ENCODE results near the gene SLC6A3.

DNA sequence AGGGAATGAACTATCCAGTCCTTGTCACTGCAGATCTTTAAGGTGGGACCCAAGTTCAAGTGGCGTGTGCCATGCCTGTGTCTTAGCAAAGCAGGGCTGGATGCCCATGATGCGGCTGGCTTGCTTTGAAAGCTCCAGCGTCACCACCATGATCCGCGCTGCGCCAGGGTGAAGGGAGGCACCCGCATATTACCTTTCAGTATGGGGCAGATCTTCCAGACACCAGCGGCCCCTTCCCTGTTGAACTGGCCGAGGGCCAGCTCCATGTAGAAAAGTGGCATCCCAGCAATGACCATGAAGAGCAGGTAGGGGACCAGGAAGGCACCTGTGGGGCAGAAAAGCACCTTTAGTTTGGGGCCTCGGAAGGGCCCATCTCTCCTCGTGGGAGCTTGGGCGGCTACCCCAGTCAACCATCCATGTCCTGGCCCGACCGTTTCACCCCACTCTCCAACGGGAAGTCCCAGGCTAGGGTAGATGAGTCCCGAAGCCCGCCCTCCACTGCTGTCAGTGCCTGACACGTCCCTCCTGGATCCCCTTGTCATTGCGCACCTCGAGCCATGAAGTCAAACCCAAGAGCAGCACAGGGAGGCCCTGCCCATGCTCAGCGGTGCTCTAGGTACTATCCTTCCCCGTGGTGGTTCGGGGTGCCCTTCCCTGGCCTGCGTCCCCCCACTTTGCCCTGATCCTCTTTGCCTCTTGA lies 3.9 kb downstream of the SLC6A3 start:
- TF ChIP-seq, protein P1, sequence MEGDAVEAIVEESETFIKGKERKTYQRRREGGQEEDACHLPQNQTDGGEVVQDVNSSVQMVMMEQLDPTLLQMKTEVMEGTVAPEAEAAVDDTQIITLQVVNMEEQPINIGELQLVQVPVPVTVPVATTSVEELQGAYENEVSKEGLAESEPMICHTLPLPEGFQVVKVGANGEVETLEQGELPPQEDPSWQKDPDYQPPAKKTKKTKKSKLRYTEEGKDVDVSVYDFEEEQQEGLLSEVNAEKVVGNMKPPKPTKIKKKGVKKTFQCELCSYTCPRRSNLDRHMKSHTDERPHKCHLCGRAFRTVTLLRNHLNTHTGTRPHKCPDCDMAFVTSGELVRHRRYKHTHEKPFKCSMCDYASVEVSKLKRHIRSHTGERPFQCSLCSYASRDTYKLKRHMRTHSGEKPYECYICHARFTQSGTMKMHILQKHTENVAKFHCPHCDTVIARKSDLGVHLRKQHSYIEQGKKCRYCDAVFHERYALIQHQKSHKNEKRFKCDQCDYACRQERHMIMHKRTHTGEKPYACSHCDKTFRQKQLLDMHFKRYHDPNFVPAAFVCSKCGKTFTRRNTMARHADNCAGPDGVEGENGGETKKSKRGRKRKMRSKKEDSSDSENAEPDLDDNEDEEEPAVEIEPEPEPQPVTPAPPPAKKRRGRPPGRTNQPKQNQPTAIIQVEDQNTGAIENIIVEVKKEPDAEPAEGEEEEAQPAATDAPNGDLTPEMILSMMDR (conservative IDR thresholded peaks at IDR 0.05 in 1 of 2, IDR thresholded peaks at IDR 0.05 in 1 of 2; ENCODE audit: extremely low read depth in 1 of 2, insufficient read depth in 1 of 2, low read depth in 1 of 2, low read length in 2 of 2), result no peak
- no peak for TF ChIP-seq EZH2 (IDR thresholded peaks at IDR 0.05; ENCODE audit: borderline replicate concordance, low read length)
